Tibial nerve (tissue), 3 donors: ENCODE data around the gene TRIM17.

ENCODE experiments used
- POLR2A ChIP-seq, 2 donors: fragments of 450-650 bp; IDR thresholded peaks; one replicate each; pipeline ENCODE4 v1.6.1; 2017; ENCODE audit warnings: antibody characterized with exemption in 2 of 2, mild to moderate bottlenecking in 2 of 2, moderate library complexity in 2 of 2
- TF ChIP-seq, protein P1 (sequence below), 5 experiments: fragments of 200-600 bp in 3 of 5; fragments of 450-650 bp in 2 of 5; sonication (generic) in 3 of 5; IDR thresholded peaks; one replicate each; pipeline ENCODE4 v1.5.1; 2016 to 2019; ENCODE audit warnings: antibody characterized with exemption in 5 of 5, mild to moderate bottlenecking in 3 of 5, moderate library complexity in 2 of 5

DNA sequence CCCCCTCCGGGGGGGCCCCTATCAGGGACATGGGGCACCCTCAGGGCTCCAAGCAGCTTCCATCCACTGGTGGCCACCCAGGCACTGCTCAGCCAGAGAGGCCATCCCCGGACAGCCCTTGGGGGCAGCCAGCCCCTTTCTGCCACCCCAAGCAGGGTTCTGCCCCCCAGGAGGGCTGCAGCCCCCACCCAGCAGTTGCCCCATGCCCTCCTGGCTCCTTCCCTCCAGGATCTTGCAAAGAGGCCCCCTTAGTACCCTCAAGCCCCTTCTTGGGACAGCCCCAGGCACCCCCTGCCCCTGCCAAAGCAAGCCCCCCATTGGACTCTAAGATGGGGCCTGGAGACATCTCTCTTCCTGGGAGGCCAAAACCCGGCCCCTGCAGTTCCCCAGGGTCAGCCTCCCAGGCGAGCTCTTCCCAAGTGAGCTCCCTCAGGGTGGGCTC lies 44.9 kb downstream of the TRIM17 start:
- no peak for TF ChIP-seq POLR2A (IDR thresholded peaks at IDR 0.05)
- TF ChIP-seq, protein P1, sequence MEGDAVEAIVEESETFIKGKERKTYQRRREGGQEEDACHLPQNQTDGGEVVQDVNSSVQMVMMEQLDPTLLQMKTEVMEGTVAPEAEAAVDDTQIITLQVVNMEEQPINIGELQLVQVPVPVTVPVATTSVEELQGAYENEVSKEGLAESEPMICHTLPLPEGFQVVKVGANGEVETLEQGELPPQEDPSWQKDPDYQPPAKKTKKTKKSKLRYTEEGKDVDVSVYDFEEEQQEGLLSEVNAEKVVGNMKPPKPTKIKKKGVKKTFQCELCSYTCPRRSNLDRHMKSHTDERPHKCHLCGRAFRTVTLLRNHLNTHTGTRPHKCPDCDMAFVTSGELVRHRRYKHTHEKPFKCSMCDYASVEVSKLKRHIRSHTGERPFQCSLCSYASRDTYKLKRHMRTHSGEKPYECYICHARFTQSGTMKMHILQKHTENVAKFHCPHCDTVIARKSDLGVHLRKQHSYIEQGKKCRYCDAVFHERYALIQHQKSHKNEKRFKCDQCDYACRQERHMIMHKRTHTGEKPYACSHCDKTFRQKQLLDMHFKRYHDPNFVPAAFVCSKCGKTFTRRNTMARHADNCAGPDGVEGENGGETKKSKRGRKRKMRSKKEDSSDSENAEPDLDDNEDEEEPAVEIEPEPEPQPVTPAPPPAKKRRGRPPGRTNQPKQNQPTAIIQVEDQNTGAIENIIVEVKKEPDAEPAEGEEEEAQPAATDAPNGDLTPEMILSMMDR (IDR thresholded peaks at IDR 0.05), result no peak
